ENCODE measurements around the gene SPNS2. TPM values are rescaled to one million over a fixed set of nuclear protein-coding genes. Genes with fewer than 3 reads are reported as not detected.

SPNS2 gene
- total RNA-seq, 1 experiment from 2014 or later: 2.6 TPM

DNA sequence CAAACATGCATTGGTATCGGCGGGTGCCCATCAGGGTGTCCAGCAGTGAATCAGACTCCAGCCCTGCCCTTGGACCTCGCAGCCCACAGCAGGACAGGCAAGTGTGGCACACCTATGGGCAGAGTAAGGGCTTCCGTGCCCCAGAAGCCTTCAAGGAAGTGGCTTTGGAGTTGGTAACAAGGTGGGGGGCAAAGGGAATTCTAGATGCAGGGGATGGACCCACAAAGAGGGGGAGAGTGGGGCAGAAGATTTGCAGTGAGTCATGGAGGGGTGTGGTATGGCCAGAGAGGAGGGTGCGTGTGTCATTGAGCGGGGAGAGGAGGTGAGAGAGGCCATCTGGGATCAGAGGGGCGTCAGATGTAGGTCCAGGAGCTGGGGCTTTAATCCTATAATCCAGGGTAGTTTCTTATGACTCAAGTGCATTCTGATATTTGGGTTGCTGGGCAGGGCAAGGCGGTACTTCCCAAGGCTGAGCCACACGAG is 8.5 kb upstream of the SPNS2 start:
- no peaks in the 10 kb centered on the region for H3K9me2 ChIP-seq (replicated peaks; ENCODE audit: low read length)
- ATAC-seq (no peak), DNase-seq (no peak)
- H3K27me3 ChIP-seq (ENCODE audit: low read length): no peaks in the 10 kb centered on the region
- intact Hi-C loops (cut with micrococcal nuclease): loop anchor here (10.0 kb wide), 1 partner anchor 65 kb away; no protein-coding TSS in a partner anchor
- peaks cover 8% of the 10 kb centered on the region for H3K4me1 ChIP-seq (ENCODE audit: insufficient read depth, low read length)
- no peak overlapping the region for H2AFZ ChIP-seq (ENCODE audit: low read length)
- no TSS peak for BruUV-seq (replicated peaks)
- H3K36me3 ChIP-seq (ENCODE audit: low read depth, low read length): no peaks in the 10 kb centered on the region
- H3K4me2 ChIP-seq (ENCODE audit: low read length): no peak overlapping the region
- H3K9me3 ChIP-seq (ENCODE audit: low read length): no peaks in the 10 kb centered on the region
- H3F3A ChIP-seq (ENCODE audit: low read length, unreplicated experiment): no peaks in the 10 kb centered on the region
- TF ChIP-seq EZH2 (IDR thresholded peaks at IDR 0.05; ENCODE audit: low read length, unreplicated experiment) (no peak), CTCF (conservative IDR thresholded peaks at IDR 0.05; ENCODE audit: low read depth, low read length) (no peak)
- no peaks in the 10 kb centered on the region for H4K20me1 ChIP-seq (ENCODE audit: low read length)
- H3K4me3 ChIP-seq (ENCODE audit: low read length): no peak overlapping the region
- H3K27ac ChIP-seq (ENCODE audit: low read length): no peak overlapping the region
- no peaks in the 10 kb centered on the region for H3K79me2 ChIP-seq (ENCODE audit: low read length)
- ChIA-PET POLR2A (ENCODE audit: unreplicated experiment) (no interaction called here), CTCF (no interaction called here)
- H3K9ac ChIP-seq (ENCODE audit: low read length): no peak overlapping the region

DNA sequence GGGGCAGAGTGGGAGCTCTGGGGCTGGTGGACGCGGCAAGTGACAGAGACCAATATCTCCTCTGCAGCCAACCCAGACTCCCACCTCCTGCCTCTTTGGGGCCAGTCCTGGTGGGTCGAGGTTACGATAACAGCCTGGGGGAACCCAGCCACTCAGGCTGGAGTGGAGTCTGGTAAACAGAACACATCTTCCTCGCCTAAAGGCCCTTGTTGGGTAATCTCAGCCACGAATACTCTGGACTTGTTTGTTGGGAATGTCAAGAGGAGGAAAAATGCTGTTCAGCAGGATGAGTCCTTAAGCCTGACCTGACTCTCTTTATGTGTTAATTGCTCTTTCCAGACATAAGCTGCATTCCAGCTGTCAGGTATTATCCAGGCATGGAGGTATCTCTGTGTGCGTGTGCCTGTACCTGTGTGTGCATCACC is 8.0 kb upstream of the SPNS2 start:
- Histone ChIP-seq H3F3A (ENCODE audit: low read length, unreplicated experiment) (no peaks in the 10 kb centered on the region), H3K4me2 (ENCODE audit: low read length) (no peak overlapping the region), H2AFZ (ENCODE audit: low read length) (no peak overlapping the region), H3K4me3 (ENCODE audit: low read length) (no peak overlapping the region), H3K9ac (ENCODE audit: low read length) (no peak overlapping the region), H3K36me3 (ENCODE audit: low read depth, low read length) (no peaks in the 10 kb centered on the region), H3K27ac (ENCODE audit: low read length) (no peak overlapping the region), H3K27me3 (ENCODE audit: low read length) (no peaks in the 10 kb centered on the region), H3K9me2 (replicated peaks; ENCODE audit: low read length) (no peaks in the 10 kb centered on the region), H4K20me1 (ENCODE audit: low read length) (no peaks in the 10 kb centered on the region), H3K79me2 (ENCODE audit: low read length) (no peaks in the 10 kb centered on the region), H3K4me1 (ENCODE audit: insufficient read depth, low read length) (peaks cover 8% of the 10 kb centered on the region), H3K9me3 (ENCODE audit: low read length) (no peaks in the 10 kb centered on the region)
- no TSS peak for BruUV-seq (replicated peaks)
- no peak for ATAC-seq
- no peak for DNase-seq
- ChIA-PET CTCF (no interaction called here), POLR2A (ENCODE audit: unreplicated experiment) (no interaction called here)
- intact Hi-C loops (cut with micrococcal nuclease): loop anchor here (10.0 kb wide), 1 partner anchor 66 kb away; no protein-coding TSS in a partner anchor
- TF ChIP-seq CTCF (conservative IDR thresholded peaks at IDR 0.05; ENCODE audit: low read depth, low read length) (no peak), EZH2phosphoT487 (IDR thresholded peaks at IDR 0.05; ENCODE audit: borderline replicate concordance, low read length) (no peak), EZH2 (IDR thresholded peaks at IDR 0.05; ENCODE audit: low read length, unreplicated experiment) (no peak)

GRCh38 chr17:4492721-4493561 is 5.7 kb upstream of the SPNS2 start:
- peak; percentile 23 for ATAC-seq
- DNase-seq: peak; percentile 81
- H3K79me2 ChIP-seq (ENCODE audit: low read length): no peaks in the 10 kb centered on the region
- ChIA-PET CTCF (no interaction called here), POLR2A (ENCODE audit: unreplicated experiment) (no interaction called here)
- no peak overlapping the region for H3K27ac ChIP-seq (ENCODE audit: low read length)
- no peak overlapping the region for H2AFZ ChIP-seq (ENCODE audit: low read length)
- intact Hi-C loops (cut with micrococcal nuclease): loop anchor here (10.0 kb wide), 1 partner anchor 68 kb away; no protein-coding TSS in a partner anchor
- H3K4me3 ChIP-seq (ENCODE audit: low read length): no peak overlapping the region
- H4K20me1 ChIP-seq (ENCODE audit: low read length): no peaks in the 10 kb centered on the region
- no TSS peak for BruUV-seq (replicated peaks)
- no peak overlapping the region for H3K9ac ChIP-seq (ENCODE audit: low read length)
- H3K9me2 ChIP-seq (replicated peaks; ENCODE audit: low read length): no peaks in the 10 kb centered on the region
- H3K36me3 ChIP-seq (ENCODE audit: low read depth, low read length): no peaks in the 10 kb centered on the region
- no peaks in the 10 kb centered on the region for H3K27me3 ChIP-seq (ENCODE audit: low read length)
- no peaks in the 10 kb centered on the region for H3F3A ChIP-seq (ENCODE audit: low read length, unreplicated experiment)
- H3K4me2 ChIP-seq (ENCODE audit: low read length): 0 out of 2 replicates have a peak overlapping the region, but pooled peaks have one; percentile 1
- no peak for TF ChIP-seq EZH2phosphoT487 (IDR thresholded peaks at IDR 0.05; ENCODE audit: borderline replicate concordance, low read length)
- no peak for TF ChIP-seq CTCF (conservative IDR thresholded peaks at IDR 0.05; ENCODE audit: low read depth, low read length)
- TF ChIP-seq EZH2 (IDR thresholded peaks at IDR 0.05; ENCODE audit: low read length, unreplicated experiment): no peak
- H3K4me1 ChIP-seq (ENCODE audit: insufficient read depth, low read length): peaks cover 25% of the 10 kb centered on the region
- H3K9me3 ChIP-seq (ENCODE audit: low read length): no peaks in the 10 kb centered on the region
